ENCODE data around the gene BECN2.

DNA sequence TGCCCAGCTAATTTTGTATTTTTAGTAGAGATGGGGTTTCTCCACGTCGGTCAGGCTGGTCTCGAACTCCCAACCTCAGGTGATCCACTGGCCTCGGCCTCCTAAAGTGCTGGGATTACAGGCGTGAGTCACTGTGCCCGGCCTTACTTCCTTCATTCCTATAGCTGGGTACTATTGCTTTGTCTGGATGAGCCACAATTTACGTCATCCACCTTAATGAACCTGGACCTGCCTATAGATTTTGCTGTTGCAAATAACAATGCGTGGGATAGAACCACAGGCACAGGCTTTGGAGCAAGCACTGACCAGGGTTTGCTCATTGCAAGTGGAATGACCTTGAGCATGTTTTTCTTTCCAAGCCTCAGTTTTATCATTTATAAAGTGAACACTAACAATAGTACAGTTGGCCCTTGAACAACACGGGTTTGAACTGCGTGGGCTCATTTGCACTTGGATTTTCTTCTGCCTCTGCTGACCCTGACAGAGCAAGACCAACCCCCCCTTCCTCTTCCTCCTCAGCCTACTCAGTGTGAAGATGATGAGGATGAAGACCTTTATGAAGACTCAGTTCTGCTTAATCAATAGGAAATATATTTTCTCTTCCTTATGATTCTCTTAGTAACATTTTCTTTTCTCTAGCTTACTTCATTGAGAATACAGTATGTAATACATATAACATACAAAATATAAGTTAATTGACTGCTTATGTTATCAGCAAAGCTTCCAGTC lies 33.3 kb upstream of the BECN2 start:
- TF ChIP-seq EZH2 (IDR thresholded peaks at IDR 0.05; ENCODE audit: borderline replicate concordance) (no peak), CTCF (IDR thresholded peaks at IDR 0.05; ENCODE audit: poor library complexity) (no peak)
